Stomach (tissue), 4 donors: ENCODE results near the gene SSTR4.
"Not testable (repeated sequence)": the region's sequence is repeated elsewhere in the genome, so short reads cannot be mapped to it uniquely, and the experiment has no call there.

Experiments
- CTCF ChIP-seq, 7 experiments: fragments of 450-650 bp in 4 of 7; fragments of 200-600 bp in 3 of 7; sonication (generic) in 3 of 7; IDR thresholded peaks; one replicate each; pipeline ENCODE4 v1.5.1; 2016 to 2019; ENCODE audit warnings: antibody characterized with exemption in 7 of 7, control low read depth in 2 of 7, mild to moderate bottlenecking in 1 of 7
- POLR2A ChIP-seq, 4 donors: fragments of 450-650 bp; IDR thresholded peaks; one replicate each; pipeline ENCODE4 v1.6.1; 2016; ENCODE audit warnings: antibody characterized with exemption in 4 of 4, control low read depth in 2 of 4, mild to moderate bottlenecking in 1 of 4, moderate library complexity in 1 of 4

- not testable (repeated sequence) for TF ChIP-seq CTCF, POLR2A (IDR thresholded peaks at IDR 0.05)
These were observed 9.6 kb upstream of the SSTR4 start for GRCh38 chr20:23025503-23025902.
